Measurements from ENCODE around the gene ADCY7. TPM values are rescaled to one million over a fixed set of nuclear protein-coding genes. Genes with fewer than 3 reads are reported as not detected.

ADCY7 gene
- total and polyA plus RNA-seq, 9 donors, result 10.2 to 78.9 (median 36.4) TPM

- no peak for DNase-seq
- TF ChIP-seq CTCF (IDR thresholded peaks at IDR 0.05), result no peak
- no peak for TF ChIP-seq EP300 (IDR thresholded peaks at IDR 0.05)
- TF ChIP-seq POLR2A (IDR thresholded peaks at IDR 0.05), result no peak
- H3K4me1 ChIP-seq (ENCODE audit: insufficient read depth), result peaks cover 20% of the 10 kb centered on the region
- 64 to 69% (median 67%) methylated on average over 11 of the region's 11 CpGs for WGBS, 3 donors
- H3K36me3 ChIP-seq, result no peaks in the 10 kb centered on the region
- no peak overlapping the region for H3K4me3 ChIP-seq
- no peaks in the 10 kb centered on the region for H3K9me3 ChIP-seq
- intact Hi-C loops (cut with DNase I), result no loop called here
- no peaks in the 10 kb centered on the region for H3K27me3 ChIP-seq
- peak overlapping the region in 1 of 2 donors; percentile 39 for H3K27ac ChIP-seq
These were observed 42.8 kb downstream of the ADCY7 start for GRCh38 chr16:50309156-50309526.

GRCh38 chr16:50309527-50310307, 43.4 kb downstream of the ADCY7 start:
- TF ChIP-seq POLR2A (IDR thresholded peaks at IDR 0.05), result no peak
- no peak for TF ChIP-seq EP300 (IDR thresholded peaks at IDR 0.05)
- no peak for TF ChIP-seq CTCF (IDR thresholded peaks at IDR 0.05)
- intact Hi-C loops (cut with DNase I), result loop anchor here in 1 of 4 donors (10.0 kb wide), 1 partner anchor 45 kb away; the partner anchor contains the start of gene ADCY7
- H3K27ac ChIP-seq, result peak overlapping the region in 1 of 2 donors; percentile 39
- H3K27me3 ChIP-seq, result no peaks in the 10 kb centered on the region
- no peaks in the 10 kb centered on the region for H3K9me3 ChIP-seq
- DNase-seq, result peak in 4 of 5 donors; percentile 58 to 80 (median 64)
- no peaks in the 10 kb centered on the region for H3K36me3 ChIP-seq
- 17 to 20% (median 18%) methylated on average over 15 of the region's 15 CpGs for WGBS, 3 donors
- no peak overlapping the region for H3K4me3 ChIP-seq
- H3K4me1 ChIP-seq (ENCODE audit: insufficient read depth), result peaks cover 20% of the 10 kb centered on the region

- Histone ChIP-seq H3K27me3 (no peaks in the 10 kb centered on the region), H3K9me3 (no peaks in the 10 kb centered on the region), H3K4me3 (no peak overlapping the region), H3K4me1 (ENCODE audit: insufficient read depth) (peaks cover 20% of the 10 kb centered on the region), H3K27ac (peak overlapping the region in 1 of 2 donors; percentile 39), H3K36me3 (no peaks in the 10 kb centered on the region)
- intact Hi-C loops (cut with DNase I), result loop anchor here in 1 of 4 donors (10.0 kb wide), 1 partner anchor 46 kb away; the partner anchor contains the start of gene ADCY7
- DNase-seq, result peak in 2 of 5 donors; percentile 42 to 73
- 60 to 67% (median 62%) methylated on average over 18 of the region's 18 CpGs for WGBS, 3 donors
- TF ChIP-seq POLR2A (IDR thresholded peaks at IDR 0.05), result no peak
- TF ChIP-seq CTCF (IDR thresholded peaks at IDR 0.05), result no peak
- TF ChIP-seq EP300 (IDR thresholded peaks at IDR 0.05), result no peak
These were observed 44.2 kb downstream of the ADCY7 start for GRCh38 chr16:50310308-50311133.

GRCh38 chr16:50311134-50311528, 44.8 kb downstream of the ADCY7 start:
- H3K9me3 ChIP-seq, result no peaks in the 10 kb centered on the region
- H3K4me3 ChIP-seq, result no peak overlapping the region
- 87 to 89% (median 88%) methylated on average over 4 of the region's 4 CpGs for WGBS, 3 donors
- no peak for TF ChIP-seq CTCF (IDR thresholded peaks at IDR 0.05)
- TF ChIP-seq POLR2A (IDR thresholded peaks at IDR 0.05), result no peak
- no peak for TF ChIP-seq EP300 (IDR thresholded peaks at IDR 0.05)
- DNase-seq, result peak in 1 of 5 donors; percentile 25
- H3K27ac ChIP-seq, result peak overlapping the region in 1 of 2 donors; percentile 39
- peaks cover 20% of the 10 kb centered on the region for H3K4me1 ChIP-seq (ENCODE audit: insufficient read depth)
- no peaks in the 10 kb centered on the region for H3K27me3 ChIP-seq
- H3K36me3 ChIP-seq, result no peaks in the 10 kb centered on the region
- intact Hi-C loops (cut with DNase I), result loop anchor here in 1 of 4 donors (10.0 kb wide), 1 partner anchor 46 kb away; the partner anchor contains the start of gene ADCY7

Measured in ovary (tissue), 9 donors.